ENCODE results near the gene G6PD. TPM values are rescaled to one million over a fixed set of nuclear protein-coding genes. Genes with fewer than 3 reads are reported as not detected.
"Not testable (repeated sequence)": the region's sequence is repeated elsewhere in the genome, so short reads cannot be mapped to it uniquely, and the experiment has no call there.

Gene G6PD
- total RNA-seq, 2 donors from 2014 or later = 41.0 to 48.6 TPM

- TF ChIP-seq CTCF (IDR thresholded peaks at IDR 0.05) = no peak
- Histone ChIP-seq H3K36me3 (no peaks in the 10 kb centered on the region), H3K9ac (ENCODE audit: low read depth in 2 of 2, low read length in 2 of 2) (no peak overlapping the region), H3K27me3 (no peaks in the 10 kb centered on the region), H3K27ac (no peak overlapping the region), H3K9me3 (no peaks in the 10 kb centered on the region), H3K4me3 (no peak overlapping the region), H3K4me1 (no peaks in the 10 kb centered on the region)
- DNase-seq = no peak
- intact Hi-C loops (cut with DNase I) = no loop called here
Measured at GRCh38 chrX:154502989-154503388, 43.7 kb downstream of the G6PD start.

GRCh38 chrX:154502098-154502497 lies 44.5 kb downstream of the G6PD start:
- H3K36me3 ChIP-seq = no peaks in the 10 kb centered on the region
- no peaks in the 10 kb centered on the region for H3K4me1 ChIP-seq
- intact Hi-C loops (cut with DNase I) = no loop called here
- H3K4me3 ChIP-seq = no peak overlapping the region
- DNase-seq = no peak
- no peaks in the 10 kb centered on the region for H3K27me3 ChIP-seq
- no peak overlapping the region for H3K27ac ChIP-seq
- no peak overlapping the region for H3K9ac ChIP-seq (ENCODE audit: low read depth in 2 of 2, low read length in 2 of 2)
- no peaks in the 10 kb centered on the region for H3K9me3 ChIP-seq
- TF ChIP-seq CTCF (IDR thresholded peaks at IDR 0.05) = no peak

GRCh38 chrX:154501423-154501822 lies 45.2 kb downstream of the G6PD start:
- H3K27ac ChIP-seq; H3K9ac ChIP-seq (ENCODE audit: low read depth in 2 of 2, low read length in 2 of 2); intact Hi-C loops (cut with DNase I); H3K4me3 ChIP-seq; H3K27me3 ChIP-seq; DNase-seq; H3K36me3 ChIP-seq; H3K4me1 ChIP-seq; H3K9me3 ChIP-seq: not testable (repeated sequence)

- H3K36me3 ChIP-seq; DNase-seq; H3K9me3 ChIP-seq; H3K9ac ChIP-seq (ENCODE audit: low read depth in 2 of 2, low read length in 2 of 2); intact Hi-C loops (cut with DNase I); H3K27ac ChIP-seq; H3K4me3 ChIP-seq; H3K27me3 ChIP-seq; H3K4me1 ChIP-seq: not testable (repeated sequence)
Measured at GRCh38 chrX:154496591-154497137, 50.0 kb downstream of the G6PD start.

- intact Hi-C loops (cut with DNase I) = no loop called here
- no peak overlapping the region for H3K9ac ChIP-seq (ENCODE audit: low read depth in 2 of 2, low read length in 2 of 2)
- H3K36me3 ChIP-seq = no peaks in the 10 kb centered on the region
- H3K27me3 ChIP-seq = no peaks in the 10 kb centered on the region
- H3K4me1 ChIP-seq = no peaks in the 10 kb centered on the region
- no peak for DNase-seq
- TF ChIP-seq CTCF (IDR thresholded peaks at IDR 0.05) = no peak
- H3K27ac ChIP-seq = no peak overlapping the region
- H3K9me3 ChIP-seq = no peaks in the 10 kb centered on the region
- no peak overlapping the region for H3K4me3 ChIP-seq
Measured at GRCh38 chrX:154495472-154495922, 51.1 kb downstream of the G6PD start.

GRCh38 chrX:154494715-154495114 lies 51.9 kb downstream of the G6PD start:
- no peak for DNase-seq
- no peak for TF ChIP-seq CTCF (IDR thresholded peaks at IDR 0.05)
- no peaks in the 10 kb centered on the region for H3K36me3 ChIP-seq
- no peaks in the 10 kb centered on the region for H3K27me3 ChIP-seq
- H3K9me3 ChIP-seq = no peaks in the 10 kb centered on the region
- H3K27ac ChIP-seq = no peak overlapping the region
- H3K9ac ChIP-seq (ENCODE audit: low read depth in 2 of 2, low read length in 2 of 2) = no peak overlapping the region
- H3K4me1 ChIP-seq = no peaks in the 10 kb centered on the region
- intact Hi-C loops (cut with DNase I) = no loop called here
- no peak overlapping the region for H3K4me3 ChIP-seq

Data from colonic mucosa (tissue), 4 donors.